OCI-LY3 (cell line): ENCODE data around the gene POLR3GL.

ENCODE experiments used
- EZH2phosphoT487 ChIP-seq: fragments of 200-600 bp; shearing (Covaris generic); IDR thresholded peaks from 2 replicates; pipeline ENCODE4 v1.6.1; 2018; ENCODE audit warnings: antibody characterized with exemption, mixed run types, low read depth
- TF ChIP-seq, protein P1 (sequence below): fragments of 200-600, 300-600 bp; sonication (generic); IDR thresholded peaks from 2 replicates; pipeline ENCODE4 v1.5.1; 2014; ENCODE audit warnings: antibody characterized with exemption, low read length, low read depth

DNA sequence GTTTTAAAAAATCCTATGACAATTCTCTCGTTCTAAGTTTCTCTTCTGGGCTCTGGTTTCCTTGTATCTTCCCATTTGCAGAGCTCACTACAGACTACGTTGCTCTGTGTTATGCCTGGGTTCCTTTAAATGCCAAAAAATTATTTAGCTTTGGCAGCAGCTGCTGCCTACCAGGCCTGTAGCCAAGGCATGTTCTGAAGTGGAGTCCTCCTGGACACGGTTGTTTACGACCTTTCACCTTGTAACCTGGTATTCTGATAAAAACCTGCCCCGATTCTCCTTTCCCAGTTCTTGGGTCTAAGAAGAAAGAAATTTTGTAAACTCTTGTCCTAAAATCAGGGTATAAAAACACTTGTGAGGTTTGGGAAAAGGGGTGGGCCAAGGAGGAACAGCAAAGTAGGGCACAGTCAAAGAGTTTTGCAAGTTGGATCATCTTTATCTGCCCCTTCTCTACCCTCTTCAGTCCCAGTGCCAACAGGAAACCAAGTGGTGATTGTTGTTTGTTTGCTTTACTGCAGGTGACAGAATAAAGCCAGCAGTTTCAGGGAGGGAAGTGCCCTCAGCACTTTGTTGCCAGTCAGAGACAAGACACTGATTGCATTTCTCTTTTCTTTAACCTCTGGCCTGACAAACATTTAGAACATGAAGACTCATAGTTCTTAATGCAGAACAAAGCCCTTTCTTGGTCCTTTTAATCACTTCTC lies 35.0 kb downstream of the POLR3GL start:
- TF ChIP-seq, protein P1, sequence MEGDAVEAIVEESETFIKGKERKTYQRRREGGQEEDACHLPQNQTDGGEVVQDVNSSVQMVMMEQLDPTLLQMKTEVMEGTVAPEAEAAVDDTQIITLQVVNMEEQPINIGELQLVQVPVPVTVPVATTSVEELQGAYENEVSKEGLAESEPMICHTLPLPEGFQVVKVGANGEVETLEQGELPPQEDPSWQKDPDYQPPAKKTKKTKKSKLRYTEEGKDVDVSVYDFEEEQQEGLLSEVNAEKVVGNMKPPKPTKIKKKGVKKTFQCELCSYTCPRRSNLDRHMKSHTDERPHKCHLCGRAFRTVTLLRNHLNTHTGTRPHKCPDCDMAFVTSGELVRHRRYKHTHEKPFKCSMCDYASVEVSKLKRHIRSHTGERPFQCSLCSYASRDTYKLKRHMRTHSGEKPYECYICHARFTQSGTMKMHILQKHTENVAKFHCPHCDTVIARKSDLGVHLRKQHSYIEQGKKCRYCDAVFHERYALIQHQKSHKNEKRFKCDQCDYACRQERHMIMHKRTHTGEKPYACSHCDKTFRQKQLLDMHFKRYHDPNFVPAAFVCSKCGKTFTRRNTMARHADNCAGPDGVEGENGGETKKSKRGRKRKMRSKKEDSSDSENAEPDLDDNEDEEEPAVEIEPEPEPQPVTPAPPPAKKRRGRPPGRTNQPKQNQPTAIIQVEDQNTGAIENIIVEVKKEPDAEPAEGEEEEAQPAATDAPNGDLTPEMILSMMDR: no peak
- TF ChIP-seq EZH2phosphoT487: no peak
